HG03064 (cell line): Measurements from ENCODE around the gene TLE2.

Experiments
- ATAC-seq: cut with Tn5 transposase; IDR thresholded peaks from one replicate; pipeline ENCODE4 v1.9.1; 2021; ENCODE audit warnings: low read depth; ENCODE audit not compliant: unreplicated experiment

TLE2 gene

DNA sequence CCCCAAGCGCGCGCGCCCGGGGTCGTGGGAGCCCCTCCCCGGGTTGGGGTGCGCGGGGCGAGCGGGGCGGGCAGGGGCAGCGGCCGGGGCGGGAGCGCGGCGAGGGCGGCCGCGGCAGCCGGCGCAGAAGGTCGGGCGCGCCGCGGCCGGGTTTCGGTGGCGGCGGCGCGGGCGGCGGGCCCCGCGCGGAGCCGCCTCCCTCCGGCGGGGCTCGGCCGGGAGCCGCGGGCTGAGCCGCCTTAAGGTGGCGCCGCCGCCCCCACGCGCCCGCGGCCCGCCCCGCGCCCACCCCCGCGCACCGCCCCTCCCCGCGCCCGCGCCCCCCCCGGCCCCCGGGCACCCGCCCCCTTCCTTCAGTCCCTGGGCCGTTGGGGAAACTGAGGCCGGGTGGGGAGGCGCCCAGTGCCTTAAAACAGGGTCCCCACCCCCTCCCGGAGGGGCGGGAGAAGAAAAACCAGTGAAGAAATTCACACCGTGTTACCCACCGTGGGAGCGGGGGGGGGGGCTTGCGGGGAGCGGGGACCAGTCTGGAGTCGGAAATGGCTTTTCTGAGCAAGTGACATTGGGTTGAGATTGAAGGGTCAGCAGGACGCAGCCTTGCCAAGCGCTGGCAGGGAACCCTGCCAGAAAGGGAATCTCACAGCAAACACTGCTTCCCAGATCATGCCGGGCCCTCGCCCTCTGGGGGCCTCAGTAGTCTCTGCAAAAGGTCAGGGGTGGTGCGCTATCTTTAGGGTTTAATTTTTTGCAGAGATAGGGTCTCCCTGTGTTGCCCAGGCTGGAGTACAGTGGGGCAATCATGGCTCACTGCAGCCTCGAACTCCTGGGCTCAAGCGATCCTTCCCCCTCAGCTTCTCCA is at the start of gene TLE2:
TLE2 (minus strand) TSS at position 216 of the 859 bp plus-strand sequence. CDS start 376 bp downstream, outside the sequence.
- no peak for ATAC-seq

DNA sequence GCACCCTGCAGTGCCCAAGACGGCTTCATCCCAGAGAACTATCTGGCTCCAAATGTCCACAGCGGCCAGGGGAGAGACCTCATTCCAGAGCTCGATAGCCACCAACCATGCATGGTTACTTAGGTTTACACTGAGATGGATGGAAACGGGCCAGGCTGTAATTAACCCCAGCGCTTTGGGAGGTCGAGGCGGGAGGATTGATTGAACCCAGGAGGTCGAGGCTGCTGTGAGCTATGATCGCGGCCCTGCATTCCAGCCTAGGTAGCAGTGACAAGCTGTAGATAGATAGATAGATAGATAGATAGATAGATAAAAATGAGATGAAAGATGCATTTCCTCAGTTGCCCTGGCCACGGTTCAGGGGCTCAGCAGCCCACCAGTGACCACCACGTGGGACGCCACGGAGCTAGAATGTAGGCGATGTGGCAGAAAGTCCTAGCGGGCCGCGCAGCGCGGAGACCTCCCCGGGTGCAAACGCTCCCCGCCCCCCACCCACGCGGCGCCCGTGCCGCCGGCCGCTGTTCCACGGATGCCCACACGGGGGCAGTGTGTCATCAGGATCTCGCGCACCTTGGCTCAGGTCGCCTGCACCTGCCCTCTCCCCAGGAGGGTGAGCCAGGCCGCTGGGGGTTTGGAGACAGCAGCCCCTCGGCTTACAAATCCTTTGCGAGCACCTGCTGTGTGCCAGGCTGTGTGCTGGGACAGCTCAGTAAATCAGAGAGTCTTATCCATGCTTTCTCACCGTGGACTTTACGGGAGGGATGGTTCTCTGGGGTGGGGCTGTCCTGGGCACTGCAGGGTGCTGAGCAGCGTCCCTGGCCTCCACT is 46.7 kb upstream of the TLE2 start:
- ATAC-seq = no peak

DNA sequence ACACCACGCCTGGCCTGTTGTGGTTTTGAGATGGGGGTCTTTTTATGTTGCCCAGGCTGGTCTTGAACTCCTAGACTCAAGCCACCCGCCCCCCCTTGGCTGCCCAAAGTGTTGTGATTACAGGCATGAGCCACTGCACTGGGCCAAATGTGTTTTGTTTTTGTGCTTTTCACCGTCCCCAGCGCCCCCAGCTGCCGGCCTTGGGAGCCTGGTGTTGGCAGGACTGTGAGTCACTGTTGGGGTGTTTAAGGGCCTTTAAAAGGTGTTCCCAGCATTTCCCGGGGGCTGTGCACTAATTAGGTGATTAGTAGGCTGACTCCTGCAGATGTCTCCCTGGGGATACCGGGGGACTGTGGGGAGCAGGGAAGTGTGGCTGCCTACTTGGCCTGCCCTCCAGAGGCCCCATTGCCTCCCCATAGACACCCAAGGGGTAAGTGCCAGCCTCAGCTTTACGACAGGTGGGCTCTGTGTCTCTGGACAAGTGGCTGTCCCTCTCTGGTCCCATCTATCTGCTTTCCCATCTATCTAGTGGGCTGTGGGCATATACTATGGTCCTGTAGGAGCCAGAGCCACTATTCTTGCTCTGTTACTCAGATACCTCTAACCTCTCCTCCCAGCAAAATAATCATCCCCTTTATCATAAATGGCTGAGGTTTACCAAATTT is 45.0 kb upstream of the TLE2 start:
- no peak for ATAC-seq

DNA sequence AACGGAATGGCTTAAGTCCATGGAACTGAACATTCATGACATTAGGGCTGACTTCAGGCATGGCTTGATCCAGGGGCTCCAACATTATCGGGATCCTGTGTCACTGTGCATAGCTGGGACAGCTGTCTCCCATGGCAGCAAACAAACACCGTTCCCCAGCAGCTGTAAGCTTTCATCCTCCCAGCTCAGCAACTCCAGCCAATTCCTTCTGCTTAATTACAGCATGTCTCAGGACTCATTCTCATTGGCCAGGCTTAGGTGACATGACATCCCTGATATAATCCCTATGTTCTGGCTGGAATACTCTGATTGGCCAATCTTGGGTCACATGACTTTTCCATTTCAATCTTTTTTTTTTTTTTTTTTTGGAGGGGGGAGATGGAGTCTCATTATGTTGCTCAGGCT is 44.1 kb upstream of the TLE2 start:
- no peak for ATAC-seq

DNA sequence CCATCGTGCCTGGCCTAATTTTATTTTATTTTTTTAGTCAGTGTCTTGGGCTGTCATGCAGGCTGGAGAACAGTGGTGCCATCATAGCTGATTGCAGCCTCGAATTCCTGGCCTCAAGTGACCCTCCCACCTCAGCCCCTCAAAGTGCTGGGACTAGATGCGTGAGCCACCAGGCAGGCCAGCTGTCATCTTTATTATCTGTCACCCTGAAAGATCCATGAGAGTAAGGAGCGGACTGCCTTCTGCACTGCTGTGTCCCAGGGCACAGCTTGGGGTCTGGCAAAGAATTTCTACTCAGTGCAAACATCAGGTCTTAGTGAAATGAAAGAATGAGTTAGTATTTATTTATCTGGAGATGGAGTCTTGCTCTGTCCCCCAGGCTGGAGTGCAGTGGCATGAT is 42.7 kb upstream of the TLE2 start:
- ATAC-seq = no peak

DNA sequence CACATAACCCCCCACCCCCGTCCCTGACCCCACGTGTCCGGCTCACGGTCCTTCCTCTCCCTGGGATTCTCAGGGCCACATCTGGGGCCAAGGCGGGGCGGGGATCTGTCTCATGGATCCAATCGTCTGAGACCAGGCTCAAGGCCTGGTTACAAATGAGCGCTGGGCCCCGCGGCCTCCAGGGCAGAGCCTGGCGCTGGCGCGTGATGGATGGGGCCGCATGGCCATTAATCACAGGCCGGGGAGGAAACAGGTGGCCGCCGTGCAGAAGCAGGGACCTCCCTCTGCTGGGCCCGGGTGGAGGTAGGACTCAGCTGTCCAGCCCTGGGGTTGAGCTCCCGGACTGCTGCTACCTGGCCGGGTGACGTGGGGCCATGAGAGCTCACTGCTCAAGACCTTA is 39.0 kb upstream of the TLE2 start:
- ATAC-seq = no peak

DNA sequence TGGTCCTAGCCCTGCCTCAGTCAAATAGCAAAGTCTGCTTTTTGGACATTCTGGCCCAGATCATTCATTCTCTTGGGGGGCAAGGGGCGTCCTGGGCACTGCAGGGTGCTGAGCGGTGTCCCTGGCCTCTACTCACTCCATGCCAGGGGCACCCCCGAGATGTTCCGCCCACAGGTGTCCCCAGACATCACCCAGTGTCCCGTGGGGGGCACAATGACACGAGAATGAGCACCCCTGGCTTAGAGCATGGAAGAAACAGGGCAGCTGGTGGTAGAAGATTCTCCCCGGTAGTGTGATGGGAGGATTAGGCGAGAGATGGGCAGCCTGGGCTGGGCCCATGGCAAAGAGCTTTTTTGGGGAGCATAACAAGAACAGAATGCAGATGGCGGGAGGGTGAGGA is 38.5 kb upstream of the TLE2 start:
- ATAC-seq = no peak

DNA sequence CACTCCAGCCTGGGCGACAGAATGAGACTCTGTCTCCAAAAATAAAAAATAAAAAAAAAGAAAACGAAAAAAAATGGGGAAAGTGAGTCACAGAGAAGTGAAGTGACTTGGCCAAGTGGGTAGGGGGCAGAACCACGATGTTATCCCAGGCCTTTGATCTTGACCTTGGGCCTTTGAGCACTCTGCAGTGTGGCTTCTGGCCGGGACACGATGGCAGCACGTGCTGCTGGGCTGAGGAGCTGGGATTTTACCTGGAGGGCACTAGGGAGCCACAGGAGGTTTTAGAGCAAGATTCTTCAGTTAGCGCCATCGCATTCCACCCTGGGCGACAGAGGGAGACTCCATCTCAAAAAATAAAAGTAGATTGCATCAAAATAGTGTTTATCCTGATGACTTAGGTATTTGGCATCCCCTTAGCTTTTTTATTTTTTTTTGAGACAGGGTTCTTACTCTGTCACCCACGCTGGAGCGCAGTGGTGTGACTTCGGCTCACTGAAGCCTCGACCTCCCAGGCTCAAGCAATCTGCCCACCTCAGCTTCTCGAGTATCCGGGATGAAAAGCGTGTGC is 37.5 kb upstream of the TLE2 start:
- ATAC-seq = no peak

DNA sequence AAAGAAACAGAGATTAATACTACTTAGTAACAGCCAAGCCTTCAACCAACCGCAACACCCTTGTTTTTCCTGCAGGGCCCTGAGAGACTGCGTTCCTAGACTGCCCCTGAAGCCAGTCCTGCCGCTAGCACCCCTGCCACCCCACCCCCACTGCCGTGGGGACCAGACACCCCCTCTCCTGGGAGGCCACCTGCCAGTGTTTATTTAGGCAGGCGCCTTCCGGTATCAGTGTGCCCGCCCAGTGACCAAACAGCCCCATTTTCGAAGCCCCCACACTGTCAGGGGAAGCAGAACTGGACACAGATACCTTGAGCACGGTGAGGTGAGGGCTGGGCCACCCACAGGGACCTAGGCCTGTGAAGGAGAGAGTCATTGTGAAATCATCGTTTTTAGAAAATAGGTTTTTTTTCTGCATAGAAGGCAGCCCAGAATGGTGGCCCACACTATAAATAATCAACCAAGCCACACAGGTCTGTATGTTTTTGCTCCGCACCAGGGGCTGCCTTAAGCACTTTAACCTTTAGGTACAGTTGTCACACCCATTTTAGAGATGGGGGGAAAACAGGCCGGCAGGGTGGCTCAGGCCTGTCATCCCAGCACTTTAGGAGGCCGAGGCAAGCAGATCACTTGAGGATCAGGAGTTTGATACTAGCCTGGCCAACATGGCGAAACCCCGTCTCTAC is 36.7 kb upstream of the TLE2 start:
- ATAC-seq = peak; percentile 52

DNA sequence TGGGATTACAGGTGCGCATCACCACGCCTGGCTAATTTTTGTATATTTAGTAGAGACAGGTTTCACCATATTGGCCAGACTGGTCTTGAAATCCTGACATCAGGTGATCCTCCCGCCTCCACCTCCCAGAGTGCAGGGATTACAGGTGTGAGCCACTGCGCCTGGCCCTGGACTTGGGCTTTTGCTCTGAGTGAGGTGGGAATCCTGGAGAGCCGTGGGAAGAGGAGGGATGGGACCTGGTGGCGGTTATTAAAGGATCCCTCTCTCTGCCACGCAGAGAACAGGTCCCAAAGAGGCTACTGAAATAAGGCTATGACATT is 34.9 kb upstream of the TLE2 start:
- ATAC-seq = no peak

DNA sequence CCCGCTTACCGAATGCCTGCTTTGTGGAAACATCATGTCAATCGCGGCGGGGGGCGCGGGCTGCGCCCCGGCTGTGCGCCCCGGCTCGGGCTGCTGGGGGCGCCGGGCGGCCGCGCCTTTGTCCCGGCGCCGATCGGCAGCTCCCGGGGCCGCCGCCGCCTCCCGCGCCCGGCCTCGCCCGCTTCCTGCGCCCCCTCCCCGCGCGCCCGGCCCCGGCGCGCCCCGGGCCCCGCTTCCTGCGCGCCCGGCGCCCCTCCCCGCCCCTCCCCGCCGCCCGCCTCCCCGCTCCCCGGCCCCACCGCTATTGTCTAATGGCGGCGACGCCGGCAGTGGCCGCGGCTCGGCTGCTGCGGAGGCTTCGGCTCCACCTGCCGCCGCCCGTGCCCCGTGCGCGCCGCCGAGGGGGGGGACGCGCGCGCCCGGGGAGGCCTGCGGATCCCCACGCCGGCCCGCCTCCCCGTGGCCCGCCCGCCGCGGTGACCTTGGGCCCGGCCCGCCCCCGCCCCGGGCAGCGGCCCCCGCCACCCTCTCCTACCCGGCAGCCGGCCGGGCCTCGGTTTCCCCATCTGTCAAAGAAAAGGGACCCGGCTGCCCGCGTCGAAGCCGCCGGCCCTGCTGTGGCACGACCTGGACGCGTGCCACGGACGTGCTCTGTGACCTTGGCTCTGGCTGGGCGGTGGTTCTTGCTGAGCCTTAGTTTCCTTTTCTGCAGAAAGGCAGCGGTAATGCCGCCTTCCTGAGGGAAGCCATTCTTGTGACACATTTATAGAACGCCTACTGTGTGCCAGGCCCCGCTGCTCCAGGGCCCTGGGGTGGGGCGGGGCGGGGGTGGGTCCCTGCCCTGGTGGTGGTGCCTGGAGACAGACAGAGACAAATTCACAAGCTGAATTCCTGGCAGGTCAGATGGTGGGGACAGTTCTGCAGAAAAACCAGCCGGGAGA is 33.4 kb upstream of the TLE2 start, which contains the start of gene TLE5:
TLE5 (minus strand) TSS at position 331 of the 941 bp plus-strand sequence; CDS start at position 36, 295 bp downstream.
- ATAC-seq = no peak

DNA sequence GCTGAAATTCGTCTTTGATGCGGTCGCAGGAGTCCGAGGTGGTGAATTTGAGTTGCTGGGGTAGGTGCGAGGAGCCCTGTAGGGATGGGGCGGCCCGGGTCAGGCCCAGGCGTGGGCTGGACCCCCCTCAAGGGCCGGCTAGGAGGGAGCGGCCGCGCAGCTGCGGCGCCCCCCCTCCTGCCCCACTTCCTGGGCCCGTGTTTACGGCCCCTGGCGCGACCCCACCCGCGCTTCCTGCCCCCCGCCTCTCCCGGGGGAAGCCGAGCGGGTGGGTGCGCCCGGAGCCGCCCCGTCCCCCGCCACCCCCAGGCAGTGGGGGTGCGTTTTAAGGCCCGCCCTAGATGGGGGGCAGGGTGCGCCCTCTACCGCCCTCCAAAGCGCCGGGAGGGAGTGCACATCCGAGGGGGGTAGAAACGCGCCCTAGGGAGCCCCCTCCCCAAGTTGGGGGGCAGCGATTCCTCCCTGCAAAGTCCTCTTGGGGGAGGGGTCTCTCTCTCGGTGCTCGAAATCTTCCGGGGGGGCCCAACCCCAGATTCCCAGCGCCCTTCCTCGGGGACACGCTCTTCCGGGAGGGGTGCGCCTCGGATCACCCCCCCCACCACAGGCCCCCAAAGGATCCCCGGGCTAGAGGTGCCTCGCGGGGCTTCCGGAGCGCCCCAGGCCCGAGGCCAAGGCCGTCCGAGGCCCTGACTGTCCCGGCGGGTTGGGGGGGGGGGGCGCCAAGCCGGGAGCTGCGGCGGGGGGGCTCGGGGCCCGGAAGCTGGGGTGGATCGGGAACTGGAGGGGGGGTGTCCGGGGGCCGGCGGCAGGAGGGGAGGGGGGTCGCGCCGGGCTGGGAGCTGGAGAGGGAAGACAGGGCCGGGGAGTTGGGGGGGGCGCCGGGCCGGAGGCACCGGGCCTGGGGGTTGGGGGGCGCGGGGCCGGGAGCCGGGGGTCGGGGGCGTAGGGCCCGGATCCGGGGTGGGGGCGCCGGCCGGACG is 32.4 kb upstream of the TLE2 start:
- ATAC-seq = no peak

DNA sequence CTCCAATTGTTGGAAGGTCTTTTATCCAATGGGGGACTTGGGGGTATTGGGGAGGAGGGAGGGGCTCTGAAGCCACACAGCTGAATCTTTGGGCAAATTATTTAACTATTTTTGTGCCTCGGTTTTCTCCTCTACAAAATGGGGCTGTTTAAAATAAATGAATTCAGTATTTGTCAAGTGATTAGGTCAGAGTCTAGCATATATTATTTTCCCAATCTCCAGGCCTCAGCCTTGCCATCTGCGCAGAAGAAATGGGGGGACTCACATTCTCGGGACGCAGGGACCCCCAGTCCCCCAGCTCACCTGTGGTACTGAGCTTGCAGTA is 31.7 kb upstream of the TLE2 start:
- no peak for ATAC-seq

DNA sequence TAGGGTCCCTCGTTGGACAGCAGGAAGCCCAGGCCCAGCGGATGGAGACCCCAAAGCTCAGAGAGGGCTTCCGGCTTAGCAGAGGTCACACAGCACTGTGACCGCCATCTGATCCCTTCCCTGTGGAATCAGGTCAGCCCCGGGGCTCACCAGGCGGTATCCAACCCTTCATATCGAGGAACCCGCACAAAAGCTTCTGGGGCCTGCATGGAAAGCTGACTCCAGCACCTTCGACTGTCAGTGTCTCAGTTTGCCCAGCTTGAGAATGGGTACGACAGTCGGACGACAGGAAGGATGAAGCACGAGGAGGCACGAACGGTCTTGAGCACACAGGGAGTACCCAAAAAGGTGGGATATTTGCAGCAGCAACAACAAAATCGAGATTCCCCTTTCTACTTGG is 30.6 kb upstream of the TLE2 start:
- ATAC-seq = no peak

DNA sequence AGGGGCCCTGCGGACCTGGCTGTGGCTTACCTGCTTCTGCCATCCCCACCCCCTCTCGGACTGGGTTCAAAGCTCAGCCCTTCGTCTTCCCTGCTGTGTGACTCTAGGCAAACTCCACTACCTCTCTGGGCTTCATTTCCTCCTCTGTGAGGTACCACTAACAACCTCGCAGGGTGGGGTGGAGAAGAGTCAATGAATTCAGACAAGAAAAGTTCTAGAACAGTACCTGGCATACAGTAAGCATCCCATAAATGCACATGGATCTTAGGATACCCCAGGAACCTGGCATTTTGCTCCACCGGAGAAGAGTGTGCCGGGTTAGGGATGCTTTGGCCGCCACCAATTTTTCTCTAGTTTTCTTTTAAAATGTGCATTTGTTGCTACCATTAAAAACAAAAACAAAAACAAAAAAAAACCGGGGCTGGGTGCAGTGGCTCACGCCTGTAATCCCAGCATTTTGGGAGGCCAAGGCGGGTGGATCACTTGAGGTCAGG is 29.8 kb upstream of the TLE2 start:
- no peak for ATAC-seq

DNA sequence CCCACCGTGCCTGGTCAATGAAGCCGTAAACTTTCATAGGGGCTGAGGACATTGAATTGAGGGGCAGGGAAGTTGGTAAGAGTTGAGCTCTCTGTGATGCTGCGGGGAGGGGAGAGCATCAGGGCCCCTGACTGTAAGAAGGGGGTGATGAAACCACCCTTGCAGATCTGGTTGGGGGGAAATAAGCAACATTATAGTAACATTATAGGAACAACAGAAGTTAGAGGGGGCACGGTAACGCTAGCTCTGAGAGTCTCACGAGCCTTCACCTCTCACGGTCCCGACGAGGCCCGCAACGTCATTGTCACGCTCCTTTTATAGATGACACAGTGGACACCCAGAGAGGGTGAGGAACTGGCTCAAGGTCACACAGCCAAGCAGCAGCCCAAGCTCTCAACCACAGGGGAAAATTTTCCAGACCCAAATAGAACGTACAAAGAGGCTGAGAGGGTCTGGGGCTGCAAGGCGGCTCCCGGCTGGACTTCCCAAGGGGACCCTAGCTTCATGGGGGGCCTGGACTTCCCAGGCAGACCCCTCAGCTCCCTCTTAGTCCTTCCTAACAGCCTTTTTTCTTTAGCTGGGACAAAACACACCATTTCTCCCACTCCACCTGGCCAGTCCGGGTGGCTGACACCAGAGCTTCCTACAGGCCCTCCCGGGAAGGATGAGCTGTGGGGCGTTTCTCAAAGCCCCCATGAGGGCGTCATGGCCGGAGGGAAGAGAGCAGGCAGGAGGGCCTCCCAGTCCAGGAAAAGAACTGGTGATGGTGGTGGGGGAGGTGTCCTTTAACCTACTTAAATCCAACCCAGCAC is 29.1 kb upstream of the TLE2 start:
- no peak for ATAC-seq

DNA sequence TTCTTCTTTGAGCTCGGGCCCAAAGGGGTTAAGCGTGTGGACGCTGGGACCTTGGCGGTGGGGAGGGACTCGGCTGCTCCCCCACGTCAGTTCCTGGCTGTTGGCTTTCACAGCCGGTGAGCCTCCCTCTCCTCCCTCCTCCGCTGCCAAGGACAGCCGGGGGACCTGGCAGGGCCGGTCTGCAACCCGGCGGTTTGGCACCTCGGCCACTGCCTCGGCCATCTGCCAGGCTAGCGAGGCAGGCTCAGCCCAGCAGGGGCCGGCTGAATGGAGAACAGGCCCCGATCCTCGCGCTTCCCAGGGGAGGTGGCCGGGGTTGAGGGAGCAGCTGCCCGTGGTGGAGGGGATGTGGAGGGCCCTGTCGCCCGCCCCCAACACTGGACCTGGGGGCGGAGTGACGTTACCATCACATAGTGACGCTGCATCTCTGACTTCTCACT is 28.2 kb upstream of the TLE2 start:
- ATAC-seq = no peak
